Measurements from ENCODE around the gene DDX49. TPM values are rescaled to one million over a fixed set of nuclear protein-coding genes. Genes with fewer than 3 reads are reported as not detected.

The DDX49 gene
- total and polyA plus RNA-seq, 8 donors = 17.5 to 42.2 (median 24.5) TPM

DNA sequence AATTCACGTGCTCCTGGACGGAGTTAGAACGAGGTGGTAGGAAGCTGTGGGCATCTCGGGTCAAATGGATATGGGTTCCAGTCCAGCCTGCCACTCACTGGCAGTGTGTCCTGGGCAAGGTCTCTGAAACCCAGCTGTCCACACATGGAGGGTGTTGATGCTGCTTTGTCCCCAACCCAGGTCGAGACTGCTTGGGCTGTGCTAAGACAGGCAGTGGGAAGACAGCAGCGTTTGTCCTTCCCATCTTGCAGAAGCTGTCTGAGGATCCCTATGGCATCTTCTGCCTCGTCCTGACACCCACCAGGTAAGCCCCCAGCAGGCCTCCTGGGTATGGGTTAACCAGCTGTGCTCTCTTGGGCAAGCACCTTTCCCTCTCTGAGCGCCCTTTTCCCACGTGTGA, 885 bp downstream of the DDX49 start:
- 38 to 44% methylated on average over 9 of the region's 9 CpGs for WGBS, 2 donors
- FAIRE-seq (no peak), DNase-seq (peak in 1 of 6 donors; percentile 25), ATAC-seq (no peak)
- H3K4me1 ChIP-seq = peaks cover 6 to 23% (median 9%) of the 10 kb centered on the region in 3 donors
- peak overlapping the region; percentile 77 to 100 (median 94) for H3K4me3 ChIP-seq
- intact Hi-C loops (cut with DNase I) = no loop called here
- no peak for TF ChIP-seq CTCF (IDR thresholded peaks at IDR 0.05)
- no peaks in the 10 kb centered on the region for H3K9me3 ChIP-seq
- H3K27me3 ChIP-seq = no peaks in the 10 kb centered on the region
- H3K27ac ChIP-seq = no peak overlapping the region
- peaks cover 3 to 30% (median 10%) of the 10 kb centered on the region in 3 donors for H3K36me3 ChIP-seq

- no peak for TF ChIP-seq CTCF (IDR thresholded peaks at IDR 0.05)
- Histone ChIP-seq H3K4me1 (peaks cover 6 to 23% (median 9%) of the 10 kb centered on the region in 3 donors), H3K27ac (no peak overlapping the region), H3K4me3 (no peak overlapping the region), H3K36me3 (peaks cover 3 to 36% (median 10%) of the 10 kb centered on the region in 3 donors), H3K27me3 (no peaks in the 10 kb centered on the region), H3K9me3 (no peaks in the 10 kb centered on the region)
- ATAC-seq (no peak), FAIRE-seq (no peak), DNase-seq (peak in 1 of 6 donors; percentile 28)
- 94% methylated on average over 17 of the region's 17 CpGs for WGBS, 2 donors
- intact Hi-C loops (cut with DNase I) = no loop called here
Measured at GRCh38 chr19:18921593-18921992, 2.1 kb downstream of the DDX49 start.

DNA sequence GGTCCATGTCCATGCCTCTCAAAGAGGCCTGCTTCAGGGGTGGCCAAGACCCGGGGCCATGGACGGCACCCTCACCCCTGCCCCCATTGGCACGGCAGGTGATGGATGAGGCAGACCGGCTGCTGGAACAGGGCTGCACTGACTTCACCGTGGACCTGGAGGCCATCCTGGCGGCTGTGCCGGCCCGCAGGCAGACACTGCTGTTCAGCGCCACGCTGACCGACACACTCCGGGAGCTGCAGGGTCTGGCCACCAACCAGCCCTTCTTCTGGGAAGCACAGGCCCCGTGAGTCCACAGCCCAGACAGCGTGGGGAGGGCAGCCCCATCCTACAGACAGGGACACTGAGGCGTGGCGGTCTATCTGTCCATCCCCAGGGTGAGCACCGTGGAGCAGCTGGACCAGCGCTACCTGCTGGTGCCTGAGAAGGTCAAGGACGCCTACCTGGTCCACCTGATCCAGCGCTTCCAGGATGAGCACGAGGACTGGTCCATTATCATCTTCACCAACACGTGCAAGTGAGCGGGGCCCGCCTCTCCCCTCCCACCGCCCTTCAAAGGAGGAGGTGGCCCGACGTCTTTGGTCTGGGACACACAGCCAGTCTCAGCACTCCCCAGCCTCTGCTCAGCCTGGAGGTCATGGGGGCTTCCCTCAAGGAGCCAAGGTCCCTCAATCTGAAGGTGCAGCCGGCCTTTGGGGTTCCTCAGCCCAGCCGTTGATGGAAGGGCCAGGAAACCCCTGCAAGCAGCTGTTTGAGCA, 2.9 kb downstream of the DDX49 start:
- FAIRE-seq (no peak), ATAC-seq (no peak), DNase-seq (peak in 1 of 6 donors; percentile 26)
- Histone ChIP-seq H3K4me3 (no peak overlapping the region), H3K27ac (no peak overlapping the region), H3K27me3 (no peaks in the 10 kb centered on the region), H3K4me1 (peaks cover 6 to 19% (median 6%) of the 10 kb centered on the region in 3 donors), H3K9me3 (no peaks in the 10 kb centered on the region), H3K36me3 (peaks cover 3 to 36% (median 10%) of the 10 kb centered on the region in 3 donors)
- no peak for TF ChIP-seq CTCF (IDR thresholded peaks at IDR 0.05)
- 83 to 87% methylated on average over 28 to 29 of the region's 29 CpGs for WGBS, 2 donors
- intact Hi-C loops (cut with DNase I) = no loop called here

DNA sequence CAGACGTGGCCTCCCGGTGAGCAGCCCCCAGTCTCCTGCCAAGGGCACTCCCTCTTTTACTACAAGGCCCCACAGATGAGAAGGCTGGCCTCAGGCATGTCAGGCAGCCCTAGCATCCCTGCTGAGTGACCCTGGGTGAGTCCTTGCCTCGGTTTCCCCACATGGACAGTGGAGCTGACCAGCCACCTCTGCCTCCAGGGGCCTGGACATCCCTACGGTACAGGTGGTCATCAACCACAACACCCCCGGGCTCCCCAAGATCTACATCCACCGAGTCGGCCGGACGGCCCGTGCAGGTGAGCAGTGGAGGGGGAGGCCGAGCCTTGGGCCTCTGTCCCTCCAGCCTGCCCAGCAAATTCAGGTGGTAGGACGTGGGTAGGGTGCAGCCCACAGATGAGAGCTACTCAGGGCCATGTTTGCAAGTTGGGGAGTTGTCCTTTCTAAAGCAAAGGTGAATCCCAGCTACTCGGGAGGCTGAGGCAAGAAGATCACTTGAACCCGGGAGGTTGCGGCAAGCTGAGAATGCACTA, 5.2 kb downstream of the DDX49 start:
- FAIRE-seq (no peak), DNase-seq (peak in 1 of 6 donors; percentile 18), ATAC-seq (no peak)
- TF ChIP-seq CTCF (IDR thresholded peaks at IDR 0.05) = no peak
- WGBS, 2 donors = 92 to 98% methylated on average over 15 of the region's 15 CpGs
- no peaks in the 10 kb centered on the region for H3K27me3 ChIP-seq
- no peak overlapping the region for H3K27ac ChIP-seq
- no peak overlapping the region for H3K4me3 ChIP-seq
- peaks cover 6 to 8% (median 6%) of the 10 kb centered on the region in 3 donors for H3K4me1 ChIP-seq
- intact Hi-C loops (cut with DNase I) = no loop called here
- H3K36me3 ChIP-seq = peaks cover 3 to 36% (median 10%) of the 10 kb centered on the region in 3 donors
- H3K9me3 ChIP-seq = no peaks in the 10 kb centered on the region
